Measurements from ENCODE around the gene B3GNT7. TPM values are rescaled to one million over a fixed set of nuclear protein-coding genes. Genes with fewer than 3 reads are reported as not detected.

B3GNT7 gene
- polyA plus RNA-seq, 12 donors = 0.26 to 16.6 (median 0.51) TPM; not detected in 1

DNA sequence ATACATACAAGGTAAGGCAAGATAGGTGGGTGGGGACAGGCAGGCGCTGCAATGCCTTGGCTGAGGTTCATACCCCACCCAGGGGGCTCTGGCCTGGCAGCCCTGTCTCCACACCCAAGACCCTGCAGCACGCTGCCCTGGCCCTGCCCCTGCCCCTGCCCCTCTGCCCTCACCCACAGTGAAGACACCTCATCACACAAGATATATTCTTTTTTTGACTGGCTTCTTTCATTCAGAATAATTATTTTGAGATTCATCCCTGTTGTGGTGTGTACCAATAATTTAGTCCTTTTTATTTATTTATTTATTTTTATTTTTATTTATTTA is 11.4 kb upstream of the B3GNT7 start:
- DNase-seq = no peak

DNA sequence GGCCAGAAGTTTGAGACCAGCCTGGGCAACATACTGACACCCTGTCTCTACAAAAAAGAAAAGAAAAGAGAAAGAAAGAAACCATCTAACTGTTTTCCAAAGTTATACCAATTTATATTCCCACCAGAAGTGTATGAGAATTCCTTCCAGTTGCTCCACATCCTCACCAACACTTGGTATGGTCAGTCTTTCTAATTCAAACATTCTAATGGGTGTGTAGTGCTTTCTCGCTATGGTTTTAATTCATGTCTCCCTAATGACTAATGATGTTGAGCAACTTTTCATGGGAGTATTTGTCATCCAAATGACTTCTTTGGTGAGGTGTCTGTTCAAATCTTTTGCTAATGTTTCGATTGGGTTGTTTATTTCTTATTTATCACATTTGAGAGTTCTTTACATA is 10.5 kb upstream of the B3GNT7 start:
- no peak for DNase-seq

DNA sequence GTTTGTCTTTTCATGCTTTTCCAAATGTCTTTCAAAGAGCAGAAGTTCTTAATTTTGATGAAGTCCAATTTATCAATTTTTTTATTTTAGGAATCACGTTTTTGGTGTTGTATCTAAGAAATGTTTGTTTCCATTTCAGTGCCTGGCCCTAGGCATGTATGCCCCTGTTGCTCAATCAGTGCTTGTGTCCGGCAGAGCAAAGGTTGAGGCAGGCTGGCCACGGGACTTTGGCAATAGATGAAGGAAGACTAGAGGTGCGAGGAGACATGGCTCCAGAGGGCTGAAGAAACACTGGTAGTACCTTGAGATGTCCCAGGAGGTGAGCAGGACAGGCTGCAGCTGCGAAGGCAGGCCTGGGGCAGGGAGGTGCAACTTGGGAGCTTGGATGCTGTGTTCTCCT is 10.1 kb upstream of the B3GNT7 start:
- DNase-seq = no peak

DNA sequence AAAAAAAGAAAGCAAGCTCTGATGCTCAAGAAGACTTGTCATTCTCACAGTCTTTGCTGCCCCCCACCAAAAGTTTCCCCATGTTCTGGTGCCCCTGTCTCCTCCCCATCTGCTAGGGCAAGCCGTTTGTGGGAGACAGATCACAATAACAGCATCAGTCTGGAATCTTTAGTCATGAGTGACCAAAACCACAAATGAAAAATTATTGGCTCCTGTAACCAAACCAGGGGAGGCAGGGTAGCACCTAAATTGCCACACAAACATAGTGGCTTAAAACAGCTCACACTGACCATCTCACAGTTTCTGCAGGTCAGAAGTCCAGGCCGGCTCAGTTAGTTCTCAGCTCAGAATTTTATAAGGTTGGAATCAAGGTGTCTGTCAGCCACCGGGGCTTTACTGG is 9.1 kb upstream of the B3GNT7 start:
- DNase-seq = no peak

DNA sequence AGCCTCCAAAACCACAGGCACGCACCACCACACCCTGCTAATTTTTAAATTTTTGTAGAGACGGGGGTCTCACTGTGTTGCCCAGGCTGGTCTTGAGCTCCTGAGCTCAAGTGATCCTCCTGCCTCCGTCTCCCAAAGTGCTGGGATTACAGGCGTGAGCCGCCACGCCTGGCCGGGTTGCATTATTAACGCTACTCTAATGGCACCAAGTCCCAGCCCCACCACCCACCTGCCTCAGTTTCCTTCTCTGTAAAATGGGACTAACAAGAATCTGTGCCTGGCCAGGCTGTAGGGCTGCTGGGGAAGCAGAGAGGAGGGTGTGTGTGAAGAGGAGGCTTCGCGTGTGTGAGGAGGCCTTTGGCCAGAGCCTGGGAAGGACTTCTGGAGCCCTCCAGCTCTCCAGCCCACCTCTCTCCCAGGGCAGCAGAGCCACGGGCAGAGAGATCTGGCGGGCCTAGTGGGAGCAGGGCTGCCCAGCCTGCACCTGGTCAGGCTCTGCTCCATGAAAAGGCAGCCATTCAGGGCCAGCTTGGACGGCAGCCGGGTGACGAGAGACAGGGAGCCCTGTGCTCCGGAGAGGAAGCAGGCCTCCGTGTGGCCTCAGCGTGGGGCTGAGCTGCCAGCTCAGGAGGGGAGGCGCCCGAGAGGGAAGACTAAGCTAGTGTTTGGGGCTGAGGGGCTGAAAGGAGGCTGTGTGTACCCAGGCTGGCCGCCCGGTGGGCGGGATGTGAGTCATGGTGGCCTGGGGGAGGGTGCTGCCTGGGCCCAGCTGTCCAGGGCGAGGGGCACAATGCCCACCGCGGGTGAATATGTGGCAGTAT is 7.4 kb upstream of the B3GNT7 start:
- DNase-seq = no peak

DNA sequence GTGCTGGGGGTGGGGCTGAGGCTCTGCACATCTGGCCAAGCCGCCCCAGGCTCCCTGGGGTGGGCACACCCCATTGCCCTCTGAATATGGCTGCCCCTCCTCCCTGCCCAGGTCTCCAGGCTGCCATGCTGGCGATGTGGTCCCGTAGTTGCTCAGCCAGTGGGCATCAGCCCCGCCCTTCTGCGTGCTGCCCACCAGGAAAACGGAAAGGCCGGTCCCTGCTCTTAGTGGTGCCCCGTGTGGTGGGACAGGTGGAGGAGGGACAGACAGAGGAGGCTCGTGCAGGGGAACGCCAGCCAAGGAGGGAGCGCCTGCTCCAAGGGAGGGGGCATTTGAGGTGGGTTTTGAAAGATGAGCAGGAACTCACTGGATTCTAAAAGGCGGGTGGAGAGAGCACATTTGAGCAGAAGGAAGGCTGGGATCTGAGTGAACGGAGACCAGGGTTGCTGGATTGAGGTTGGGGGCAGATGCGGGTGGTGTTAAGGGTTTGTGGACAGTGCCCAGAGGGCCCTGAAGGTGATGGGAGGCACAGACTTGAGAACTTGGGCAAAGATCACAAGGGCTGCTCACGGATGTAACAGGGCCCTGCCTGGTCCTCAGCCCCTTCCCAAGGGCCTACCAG is 6.7 kb upstream of the B3GNT7 start:
- no peak for DNase-seq

DNA sequence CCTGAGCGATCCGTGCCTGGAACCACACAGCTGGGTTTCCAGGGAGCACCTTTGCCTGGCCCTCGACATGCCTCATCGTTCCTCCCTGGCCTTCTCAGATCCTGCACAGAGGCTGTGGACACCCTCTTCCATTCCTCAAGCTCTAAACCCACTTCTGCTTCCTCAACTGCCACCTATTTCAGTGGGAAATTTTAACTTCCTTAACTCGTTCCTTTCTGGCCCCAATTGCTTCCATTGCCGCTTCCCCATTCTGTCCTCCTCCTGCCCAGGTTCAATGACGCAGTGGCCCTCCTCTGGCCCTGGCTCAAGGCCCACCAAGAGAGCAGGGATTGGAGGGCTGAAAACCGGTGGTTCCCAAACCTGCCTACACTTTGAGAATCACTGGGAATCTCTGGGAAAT is 4.8 kb upstream of the B3GNT7 start:
- DNase-seq = no peak

DNA sequence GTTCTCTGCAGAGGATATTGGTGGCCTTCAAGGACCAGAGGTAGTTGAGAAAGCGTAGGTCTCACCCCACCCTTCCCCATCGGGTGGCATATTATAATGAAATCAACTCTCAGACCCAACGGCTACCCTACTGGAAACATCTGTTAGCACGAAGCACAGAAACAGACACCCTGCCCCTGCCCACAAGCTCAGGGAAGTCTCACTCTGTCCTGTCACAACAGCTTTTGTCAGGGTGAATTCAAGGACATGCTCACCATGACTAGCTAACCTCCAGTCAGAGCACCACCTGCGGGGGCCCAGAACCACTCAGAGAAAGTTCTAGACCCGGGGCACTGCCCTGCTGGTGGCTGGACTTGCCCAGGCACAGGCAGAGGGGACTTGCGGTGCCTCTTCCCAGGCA is 3.5 kb upstream of the B3GNT7 start:
- no peak for DNase-seq

DNA sequence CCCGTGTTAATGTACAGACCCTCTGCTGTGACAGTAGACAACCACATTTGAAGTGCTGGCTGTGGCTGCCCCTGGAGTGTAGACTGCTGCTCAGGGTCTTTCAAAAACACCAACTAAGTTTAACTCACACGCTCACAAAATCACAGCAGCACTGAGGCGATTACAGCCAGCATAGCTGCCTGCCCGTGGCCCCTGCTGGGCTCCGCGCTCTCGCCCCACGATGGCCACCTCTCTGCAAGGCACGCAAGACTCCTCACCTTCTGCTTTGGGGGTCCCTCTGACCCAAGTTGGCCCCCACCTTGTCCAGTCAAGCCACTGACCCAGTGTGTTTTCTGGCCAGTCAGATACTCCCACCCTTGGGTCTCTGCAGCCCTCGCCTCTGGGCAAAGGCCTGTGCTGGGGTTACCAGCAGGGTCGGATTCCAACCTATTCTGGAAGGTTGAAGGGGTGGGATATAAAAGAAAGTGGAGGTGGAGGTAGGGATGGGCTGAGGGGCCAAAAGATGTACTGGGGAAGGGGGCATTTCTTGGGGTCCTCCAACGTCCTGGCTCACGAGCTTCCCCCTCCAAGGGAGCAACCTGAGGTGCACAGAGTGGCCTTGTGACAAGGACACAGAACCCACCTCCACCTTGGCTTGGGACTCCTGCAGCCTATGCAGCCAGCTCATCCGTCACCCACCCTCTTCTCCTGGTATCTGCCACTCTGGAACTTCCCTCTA is 2.9 kb upstream of the B3GNT7 start:
- no peak for DNase-seq

DNA sequence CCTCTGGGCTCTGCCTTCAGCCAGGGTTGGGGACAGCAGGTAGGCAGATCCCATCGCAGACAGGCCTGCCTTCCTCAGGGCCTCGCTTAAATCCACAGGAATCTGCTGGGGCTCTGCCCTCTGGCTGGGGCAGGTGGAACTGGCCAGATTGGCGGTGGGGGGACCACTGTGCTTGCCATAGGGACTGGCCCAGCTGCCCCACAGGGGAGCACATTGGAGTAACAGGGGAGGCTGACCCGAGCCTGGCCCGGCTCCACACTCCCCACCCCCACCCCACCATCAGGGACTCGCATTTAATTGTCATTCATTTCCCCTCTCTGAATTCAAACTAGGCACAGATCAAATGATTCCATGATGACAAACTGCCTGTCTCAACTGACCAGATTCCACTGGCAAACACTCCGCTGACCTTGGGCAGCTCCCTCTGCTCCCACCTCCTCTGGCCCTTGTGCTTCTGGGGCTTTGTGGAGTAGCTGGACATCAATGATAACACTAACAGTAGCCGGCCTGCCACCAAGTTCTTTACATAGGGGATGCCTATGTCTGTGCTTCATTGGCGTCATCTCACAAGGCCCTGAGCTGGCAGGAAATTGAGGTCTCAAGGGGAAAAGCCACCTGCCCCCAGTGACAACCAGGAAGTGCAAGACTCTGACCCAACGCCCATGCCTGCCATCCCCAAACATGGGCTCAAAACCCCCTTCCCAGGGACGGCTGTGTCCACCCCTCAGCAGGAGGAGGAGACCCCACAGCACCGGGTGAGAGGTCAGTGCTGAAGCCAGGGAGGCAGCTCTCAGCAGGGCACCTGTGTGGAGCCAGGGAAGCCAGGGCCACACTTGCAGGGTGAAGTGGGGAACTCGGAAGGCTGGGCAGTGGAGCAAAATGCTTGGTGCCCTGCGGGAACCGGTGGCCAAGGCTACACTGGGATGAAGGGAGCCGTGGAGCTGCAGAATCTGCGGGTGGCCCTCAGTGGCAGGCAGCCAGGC is 2.1 kb upstream of the B3GNT7 start:
- DNase-seq = no peak

DNA sequence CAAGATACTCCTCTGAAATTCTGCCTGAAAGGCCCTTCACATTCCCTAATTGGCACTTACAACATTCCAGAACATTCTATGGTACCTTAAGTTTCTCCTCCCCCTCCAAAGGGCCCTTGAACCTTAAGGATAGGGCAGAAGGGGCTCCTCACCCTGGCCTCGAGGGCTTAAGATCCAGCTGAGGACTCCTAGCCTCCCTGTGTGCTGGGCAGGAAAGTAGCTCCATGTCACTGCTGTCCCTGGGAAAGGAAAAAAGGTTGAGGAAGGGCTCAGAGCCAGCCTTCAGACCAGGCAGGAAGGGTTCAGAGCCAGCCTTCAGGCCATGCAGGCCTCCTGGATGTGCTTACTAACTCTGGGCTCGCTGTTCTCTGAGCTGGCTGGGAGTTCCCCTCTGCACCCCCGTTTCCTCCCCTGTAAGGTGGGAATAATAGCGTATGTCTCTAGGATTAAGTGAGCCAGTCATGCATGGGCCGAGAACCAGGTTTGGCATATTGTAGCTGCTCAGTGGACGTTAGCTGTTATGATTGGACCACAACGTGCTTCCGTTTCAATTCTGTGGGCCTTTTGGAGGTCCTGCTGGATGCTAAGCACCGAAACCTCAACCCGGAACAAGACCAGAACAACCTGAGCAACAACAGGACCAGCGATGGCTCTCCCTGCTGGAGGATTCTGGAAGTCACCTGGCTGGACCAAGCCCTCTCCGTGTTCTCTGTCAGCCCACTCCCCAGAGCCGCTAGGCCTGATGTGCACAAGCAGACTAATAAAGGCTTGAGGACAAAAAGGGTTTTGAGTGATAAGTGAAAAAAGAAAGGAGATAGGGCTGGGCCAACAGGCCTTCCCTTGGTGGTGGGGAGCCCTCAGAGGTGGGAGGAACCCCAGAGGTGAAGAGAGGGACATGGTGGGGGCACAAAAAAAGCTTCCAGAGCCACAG is 1.0 kb upstream of the B3GNT7 start:
- DNase-seq = no peak

DNA sequence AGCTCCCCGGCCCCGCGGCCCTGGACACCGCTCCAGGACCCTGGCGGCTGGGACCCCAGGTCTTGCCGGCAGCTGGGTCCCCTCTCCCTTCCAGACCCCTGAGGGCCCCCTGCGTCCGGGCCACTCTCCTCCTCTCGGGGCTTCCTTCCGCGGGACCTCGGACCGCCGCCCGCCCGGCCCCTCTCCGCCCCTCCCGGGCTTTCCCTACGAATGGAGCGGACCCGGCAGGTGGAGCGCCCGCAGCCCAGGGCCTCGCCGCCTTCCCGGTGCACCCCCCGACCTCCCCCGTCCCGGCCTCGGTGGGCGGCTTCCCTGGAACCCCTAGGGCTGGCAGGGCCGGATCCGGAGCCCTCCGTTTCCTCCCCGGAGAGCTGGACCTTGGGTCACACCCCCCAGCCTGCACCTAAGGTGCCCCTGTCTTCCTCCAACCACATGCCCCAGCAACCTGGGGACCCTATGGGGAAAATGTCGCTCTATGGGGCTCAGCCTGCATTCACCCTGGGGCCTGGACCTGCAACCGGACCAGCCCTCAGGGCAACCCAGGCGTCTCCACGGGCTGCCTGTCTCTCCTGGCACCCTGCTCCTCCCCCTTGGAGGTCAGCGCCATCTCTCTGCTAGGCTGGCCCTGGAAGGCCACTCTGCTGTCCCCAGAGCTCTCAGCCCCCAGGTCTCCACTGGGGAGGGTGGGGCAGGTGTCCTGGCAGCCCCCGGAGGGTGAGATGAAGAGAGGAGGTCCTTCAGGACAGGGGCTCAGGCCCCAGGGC is 730 bp downstream of the B3GNT7 start:
- no peak for DNase-seq

DNA sequence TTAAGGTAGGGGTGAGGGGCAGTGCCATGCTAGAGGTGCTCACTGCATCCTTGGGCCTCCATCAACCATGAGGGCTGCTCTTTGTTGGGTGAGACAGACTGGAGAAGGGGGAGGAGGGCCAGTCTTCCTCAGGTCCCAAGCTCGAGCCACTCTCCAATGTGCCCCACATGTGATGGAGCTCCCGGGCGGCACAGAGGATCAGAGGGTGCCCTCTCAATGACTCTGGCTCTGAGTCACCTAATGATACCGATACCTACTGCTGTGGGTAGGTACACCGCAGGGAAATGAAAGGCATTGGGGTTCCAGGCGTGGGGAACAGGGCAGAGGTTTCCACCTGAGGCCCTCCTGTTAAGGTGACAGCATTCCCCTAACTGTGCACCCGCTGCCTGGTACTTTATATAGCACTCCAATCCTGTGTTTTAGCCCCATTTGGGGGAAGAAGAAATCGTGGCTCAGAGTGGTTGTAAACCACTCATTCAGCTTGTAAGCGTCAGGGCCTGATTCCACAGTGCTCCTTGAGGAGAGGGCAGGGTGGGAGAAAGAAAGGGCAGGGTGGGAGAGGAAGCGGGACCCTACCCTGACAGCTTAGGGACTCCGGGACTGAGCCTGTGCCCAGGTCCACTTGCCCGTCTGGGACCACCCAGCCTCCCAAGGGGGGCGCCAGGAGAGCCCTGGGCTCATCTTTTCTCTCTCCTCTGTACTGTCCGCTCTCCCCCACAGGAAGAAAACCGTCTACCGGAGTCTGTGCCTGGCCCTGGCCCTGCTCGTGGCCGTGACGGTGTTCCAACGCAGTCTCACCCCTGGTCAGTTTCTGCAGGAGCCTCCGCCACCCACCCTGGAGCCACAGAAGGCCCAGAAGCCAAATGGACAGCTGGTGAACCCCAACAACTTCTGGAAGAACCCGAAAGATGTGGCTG is 1.8 kb downstream of the B3GNT7 start:
- DNase-seq = no peak

DNA sequence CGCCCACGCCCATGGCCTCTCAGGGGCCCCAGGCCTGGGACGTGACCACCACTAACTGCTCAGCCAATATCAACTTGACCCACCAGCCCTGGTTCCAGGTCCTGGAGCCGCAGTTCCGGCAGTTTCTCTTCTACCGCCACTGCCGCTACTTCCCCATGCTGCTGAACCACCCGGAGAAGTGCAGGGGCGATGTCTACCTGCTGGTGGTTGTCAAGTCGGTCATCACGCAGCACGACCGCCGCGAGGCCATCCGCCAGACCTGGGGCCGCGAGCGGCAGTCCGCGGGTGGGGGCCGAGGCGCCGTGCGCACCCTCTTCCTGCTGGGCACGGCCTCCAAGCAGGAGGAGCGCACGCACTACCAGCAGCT is 2.4 kb downstream of the B3GNT7 start:
- no peak for DNase-seq

DNA sequence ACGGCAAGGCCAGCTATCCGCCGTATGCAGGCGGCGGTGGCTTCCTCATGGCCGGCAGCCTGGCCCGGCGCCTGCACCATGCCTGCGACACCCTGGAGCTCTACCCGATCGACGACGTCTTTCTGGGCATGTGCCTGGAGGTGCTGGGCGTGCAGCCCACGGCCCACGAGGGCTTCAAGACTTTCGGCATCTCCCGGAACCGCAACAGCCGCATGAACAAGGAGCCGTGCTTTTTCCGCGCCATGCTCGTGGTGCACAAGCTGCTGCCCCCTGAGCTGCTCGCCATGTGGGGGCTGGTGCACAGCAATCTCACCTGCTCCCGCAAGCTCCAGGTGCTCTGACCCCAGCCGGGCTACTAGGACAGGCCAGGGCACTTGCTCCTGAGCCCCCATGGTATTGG is 3.1 kb downstream of the B3GNT7 start:
- DNase-seq = no peak

DNA sequence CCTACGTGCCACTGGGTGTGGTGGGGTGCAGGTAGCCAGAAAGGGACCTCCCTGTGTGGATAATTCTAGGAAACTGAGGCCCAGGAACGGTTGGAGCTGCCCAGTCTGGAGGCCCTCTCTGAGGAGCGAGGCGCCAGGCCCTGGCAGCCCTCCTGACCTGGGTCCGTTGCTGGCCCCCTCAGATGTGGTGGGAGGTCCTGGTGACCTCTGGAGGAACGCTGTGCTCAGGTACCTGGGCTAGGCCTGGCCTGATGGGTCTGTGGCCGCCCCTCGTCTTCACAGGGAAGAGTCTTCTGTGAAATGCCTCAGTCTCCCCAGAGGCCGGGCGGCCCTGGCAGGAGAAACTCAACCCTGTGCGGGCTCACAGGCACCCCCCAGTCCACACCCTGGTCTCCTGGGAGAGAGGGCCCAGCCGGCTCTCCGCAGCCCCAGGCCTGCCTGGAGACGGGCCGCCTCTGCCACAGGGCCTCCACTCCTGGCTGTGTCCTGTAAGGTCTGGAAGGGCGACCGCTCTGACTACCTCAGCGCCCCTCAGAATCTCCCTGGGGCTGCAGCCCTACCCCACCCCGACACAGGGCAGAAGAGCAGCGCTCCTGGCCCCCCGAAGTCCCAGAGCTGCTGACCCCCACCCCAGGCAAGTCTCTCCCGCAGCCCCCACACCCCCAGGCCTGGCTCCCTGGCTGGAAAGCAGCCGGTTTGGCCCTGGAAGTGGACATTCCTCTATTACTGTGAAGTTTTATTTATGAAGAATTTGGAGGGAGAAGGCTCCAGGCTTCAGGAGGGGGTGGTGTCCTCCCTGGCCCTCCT is 3.7 kb downstream of the B3GNT7 start:
- DNase-seq = no peak

DNA sequence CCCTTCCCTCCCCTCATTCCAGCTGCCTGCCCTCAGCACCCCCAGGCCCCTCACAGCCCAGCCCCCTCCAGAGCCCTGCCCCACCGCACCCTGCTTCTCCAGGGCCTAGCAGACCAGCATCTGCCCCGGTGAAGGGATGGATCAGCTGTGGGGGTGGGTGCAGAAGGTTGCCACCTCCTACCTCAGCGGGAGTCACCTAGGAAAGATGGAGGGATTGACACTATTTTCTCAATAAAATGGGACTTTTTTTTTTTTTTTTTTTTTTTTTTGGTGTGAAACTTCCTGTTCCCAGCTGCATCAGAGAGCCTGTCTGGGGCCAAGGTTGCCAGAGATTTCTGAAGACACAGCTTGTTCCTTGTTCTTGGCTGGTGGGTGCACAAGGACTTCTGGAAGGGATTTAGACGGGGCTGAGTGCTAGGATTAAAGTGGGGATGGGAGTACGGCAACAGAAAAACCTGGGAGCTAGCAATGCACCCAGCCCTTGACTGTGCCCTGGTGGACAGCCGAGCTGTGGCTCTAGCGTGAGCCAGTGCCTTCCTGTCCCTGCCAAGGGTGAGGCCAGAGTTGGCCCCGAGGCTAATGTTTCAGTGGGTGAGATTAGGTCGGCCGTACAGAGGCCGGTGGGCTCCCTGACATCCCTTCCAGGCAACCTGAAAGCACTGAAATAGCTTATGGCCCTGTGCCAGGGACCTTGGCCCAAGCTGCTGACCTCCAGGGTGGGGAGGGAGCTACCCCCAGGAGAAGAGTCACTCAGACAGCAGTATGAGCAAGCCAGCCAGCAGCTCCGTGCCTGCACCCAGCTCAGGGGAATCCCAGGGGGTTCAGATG is 4.6 kb downstream of the B3GNT7 start:
- no peak for DNase-seq
